Measurements from ENCODE around the gene RFNG. TPM values are rescaled to one million over a fixed set of nuclear protein-coding genes. Genes with fewer than 3 reads are reported as not detected.

Gene RFNG
- total and polyA plus RNA-seq, 2 of the 13 experiments (the other 11 are each of a cell fraction or from before 2014, with no cell fraction given), result 61.4 to 64.0 TPM

DNA sequence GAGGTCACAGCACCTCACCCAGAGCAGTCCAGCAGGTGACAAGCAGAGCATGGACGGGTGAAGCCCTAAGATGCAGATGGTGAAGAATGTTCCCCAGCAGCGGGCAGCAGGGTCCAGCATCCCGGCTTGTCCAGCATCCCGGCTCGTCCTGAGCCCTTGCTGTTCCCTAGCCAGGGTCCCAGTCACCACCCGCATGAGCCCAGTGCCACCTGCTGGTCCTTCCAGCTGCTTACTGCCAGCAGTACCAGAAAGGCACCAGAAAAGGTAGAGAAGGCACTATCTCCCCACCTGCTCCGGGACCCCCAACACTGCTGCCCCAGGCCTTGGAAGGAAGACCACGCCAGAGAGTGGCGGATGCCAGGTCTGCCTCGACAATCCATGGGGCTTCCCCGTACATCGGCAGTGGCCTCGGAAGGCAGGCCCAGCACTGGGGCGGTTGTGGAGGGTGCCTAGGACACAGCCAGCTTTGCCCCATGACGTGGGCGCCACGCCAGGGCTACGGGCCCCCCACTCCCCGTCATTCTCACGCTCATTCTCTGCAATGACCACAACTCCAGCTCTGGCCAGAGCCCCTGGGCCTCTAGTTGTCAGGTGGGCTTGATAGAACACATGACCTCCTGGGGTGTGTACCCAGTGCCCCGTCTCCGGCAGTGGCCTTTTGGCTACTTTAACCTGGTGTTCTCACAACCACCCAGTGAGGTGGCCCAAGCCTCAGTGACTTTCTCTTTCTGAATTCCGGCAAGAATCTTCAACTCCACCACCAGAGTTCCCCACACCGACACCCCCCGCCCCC lies 30.3 kb downstream of the RFNG start (continued):
- TF ChIP-seq ZBTB2 (CRISPR knock-in tag; IDR thresholded peaks at IDR 0.05; ENCODE audit: low read depth), result no peak
- TF ChIP-seq ELF3 (CRISPR knock-in tag; IDR thresholded peaks at IDR 0.05), result peak; percentile 51
- TF ChIP-seq ARHGAP35 (CRISPR knock-in tag; IDR thresholded peaks at IDR 0.05; ENCODE audit: borderline replicate concordance), result 0 out of 2 replicates have a peak, but pooled peaks have one; percentile 3
- TF ChIP-seq, protein P1, sequence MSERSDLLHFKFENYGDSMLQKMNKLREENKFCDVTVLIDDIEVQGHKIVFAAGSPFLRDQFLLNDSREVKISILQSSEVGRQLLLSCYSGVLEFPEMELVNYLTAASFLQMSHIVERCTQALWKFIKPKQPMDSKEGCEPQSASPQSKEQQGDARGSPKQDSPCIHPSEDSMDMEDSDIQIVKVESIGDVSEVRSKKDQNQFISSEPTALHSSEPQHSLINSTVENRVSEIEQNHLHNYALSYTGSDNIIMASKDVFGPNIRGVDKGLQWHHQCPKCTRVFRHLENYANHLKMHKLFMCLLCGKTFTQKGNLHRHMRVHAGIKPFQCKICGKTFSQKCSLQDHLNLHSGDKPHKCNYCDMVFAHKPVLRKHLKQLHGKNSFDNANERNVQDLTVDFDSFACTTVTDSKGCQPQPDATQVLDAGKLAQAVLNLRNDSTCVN (CRISPR knock-in tag; IDR thresholded peaks at IDR 0.05; ENCODE audit: borderline replicate concordance), result peak; percentile 72; the same call in 1 of the 2 replicates
- TF ChIP-seq ARNTL (CRISPR knock-in tag; IDR thresholded peaks at IDR 0.05), result no peak
- no peak for TF ChIP-seq ZNF292 (CRISPR knock-in tag; IDR thresholded peaks at IDR 0.05; ENCODE audit: borderline replicate concordance, low read depth)
- no peak; the same call in none of the 2 replicates for TF ChIP-seq MED13 (CRISPR knock-in tag; IDR thresholded peaks at IDR 0.05)
- TF ChIP-seq ATF5 (CRISPR knock-in tag; IDR thresholded peaks at IDR 0.05; ENCODE audit: low read depth), result no peak
- TF ChIP-seq NFIC (IDR thresholded peaks at IDR 0.05; ENCODE audit: low read length), result no peak
- TF ChIP-seq, protein P2, sequence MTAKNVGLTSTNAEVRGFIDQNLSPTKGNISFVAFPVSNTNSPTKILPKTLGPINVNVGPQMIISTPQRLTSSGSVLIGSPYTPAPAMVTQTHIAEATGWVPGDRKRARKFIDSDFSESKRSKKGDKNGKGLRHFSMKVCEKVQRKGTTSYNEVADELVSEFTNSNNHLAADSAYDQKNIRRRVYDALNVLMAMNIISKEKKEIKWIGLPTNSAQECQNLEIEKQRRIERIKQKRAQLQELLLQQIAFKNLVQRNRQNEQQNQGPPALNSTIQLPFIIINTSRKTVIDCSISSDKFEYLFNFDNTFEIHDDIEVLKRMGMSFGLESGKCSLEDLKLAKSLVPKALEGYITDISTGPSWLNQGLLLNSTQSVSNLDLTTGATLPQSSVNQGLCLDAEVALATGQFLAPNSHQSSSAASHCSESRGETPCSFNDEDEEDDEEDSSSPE (CRISPR knock-in tag; IDR thresholded peaks at IDR 0.05), result no peak; the same call in 1 of the 2 replicates
- no peak; the same call in none of the 2 replicates for TF ChIP-seq ZNF253 (CRISPR knock-in tag; IDR thresholded peaks at IDR 0.05; ENCODE audit: borderline replicate concordance)
- TF ChIP-seq NR2F1 (CRISPR knock-in tag; IDR thresholded peaks at IDR 0.05), result no peak
- TF ChIP-seq ZNF280D (CRISPR knock-in tag; IDR thresholded peaks at IDR 0.05), result peak; percentile 89
- TF ChIP-seq TRIM24 (CRISPR knock-in tag; IDR thresholded peaks at IDR 0.05), result no peak
- TF ChIP-seq ZNF687 (CRISPR knock-in tag; IDR thresholded peaks at IDR 0.05), result peak; percentile 79
